Measurements from ENCODE around the gene KLHL8.

The KLHL8 gene

GRCh38 chr4:87196146-87196545, 24.3 kb downstream of the KLHL8 start:
- Histone ChIP-seq H3K4me3 (replicated peaks; ENCODE audit: insufficient read depth, low read length) (no peak overlapping the region), H3K27me3 (ENCODE audit: insufficient read depth, poor library complexity, severe bottlenecking) (no peaks in the 10 kb centered on the region), H3K27ac (replicated peaks) (no peak overlapping the region)
- TF ChIP-seq POLR2AphosphoS5 (IDR thresholded peaks at IDR 0.05; ENCODE audit: low read depth) (no peak), SPI1 (IDR thresholded peaks at IDR 0.05; ENCODE audit: borderline replicate concordance, low read depth) (no peak), CTCF (IDR thresholded peaks at IDR 0.05; ENCODE audit: insufficient read depth, low read length) (no peak), GABPA (IDR thresholded peaks at IDR 0.05; ENCODE audit: low read depth) (no peak)
- TF ChIP-seq, protein P1, sequence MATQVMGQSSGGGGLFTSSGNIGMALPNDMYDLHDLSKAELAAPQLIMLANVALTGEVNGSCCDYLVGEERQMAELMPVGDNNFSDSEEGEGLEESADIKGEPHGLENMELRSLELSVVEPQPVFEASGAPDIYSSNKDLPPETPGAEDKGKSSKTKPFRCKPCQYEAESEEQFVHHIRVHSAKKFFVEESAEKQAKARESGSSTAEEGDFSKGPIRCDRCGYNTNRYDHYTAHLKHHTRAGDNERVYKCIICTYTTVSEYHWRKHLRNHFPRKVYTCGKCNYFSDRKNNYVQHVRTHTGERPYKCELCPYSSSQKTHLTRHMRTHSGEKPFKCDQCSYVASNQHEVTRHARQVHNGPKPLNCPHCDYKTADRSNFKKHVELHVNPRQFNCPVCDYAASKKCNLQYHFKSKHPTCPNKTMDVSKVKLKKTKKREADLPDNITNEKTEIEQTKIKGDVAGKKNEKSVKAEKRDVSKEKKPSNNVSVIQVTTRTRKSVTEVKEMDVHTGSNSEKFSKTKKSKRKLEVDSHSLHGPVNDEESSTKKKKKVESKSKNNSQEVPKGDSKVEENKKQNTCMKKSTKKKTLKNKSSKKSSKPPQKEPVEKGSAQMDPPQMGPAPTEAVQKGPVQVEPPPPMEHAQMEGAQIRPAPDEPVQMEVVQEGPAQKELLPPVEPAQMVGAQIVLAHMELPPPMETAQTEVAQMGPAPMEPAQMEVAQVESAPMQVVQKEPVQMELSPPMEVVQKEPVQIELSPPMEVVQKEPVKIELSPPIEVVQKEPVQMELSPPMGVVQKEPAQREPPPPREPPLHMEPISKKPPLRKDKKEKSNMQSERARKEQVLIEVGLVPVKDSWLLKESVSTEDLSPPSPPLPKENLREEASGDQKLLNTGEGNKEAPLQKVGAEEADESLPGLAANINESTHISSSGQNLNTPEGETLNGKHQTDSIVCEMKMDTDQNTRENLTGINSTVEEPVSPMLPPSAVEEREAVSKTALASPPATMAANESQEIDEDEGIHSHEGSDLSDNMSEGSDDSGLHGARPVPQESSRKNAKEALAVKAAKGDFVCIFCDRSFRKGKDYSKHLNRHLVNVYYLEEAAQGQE (IDR thresholded peaks at IDR 0.05; ENCODE audit: insufficient replicate concordance, low read depth): no peak
- no peak for DNase-seq (ENCODE audit: low read depth in 1 of 2, low spot score in 1 of 2)

- no peak for TF ChIP-seq CTCF (IDR thresholded peaks at IDR 0.05; ENCODE audit: insufficient read depth, low read length)
- no peak for TF ChIP-seq GABPA (IDR thresholded peaks at IDR 0.05; ENCODE audit: low read depth)
- TF ChIP-seq, protein P1 (IDR thresholded peaks at IDR 0.05; ENCODE audit: insufficient replicate concordance, low read depth): no peak
- no peak for TF ChIP-seq SPI1 (IDR thresholded peaks at IDR 0.05; ENCODE audit: borderline replicate concordance, low read depth)
- TF ChIP-seq POLR2AphosphoS5 (IDR thresholded peaks at IDR 0.05; ENCODE audit: low read depth): no peak
- Histone ChIP-seq H3K27me3 (ENCODE audit: insufficient read depth, poor library complexity, severe bottlenecking) (no peaks in the 10 kb centered on the region), H3K4me3 (replicated peaks; ENCODE audit: insufficient read depth, low read length) (no peak overlapping the region), H3K27ac (replicated peaks) (no peak overlapping the region)
- DNase-seq (ENCODE audit: low read depth in 1 of 2, low spot score in 1 of 2): no peak
Measured at GRCh38 chr4:87193958-87194675, 26.3 kb downstream of the KLHL8 start.

- no peak for TF ChIP-seq POLR2AphosphoS5 (IDR thresholded peaks at IDR 0.05; ENCODE audit: low read depth)
- no peak for TF ChIP-seq GABPA (IDR thresholded peaks at IDR 0.05; ENCODE audit: low read depth)
- TF ChIP-seq, protein P1 (IDR thresholded peaks at IDR 0.05; ENCODE audit: insufficient replicate concordance, low read depth): no peak
- TF ChIP-seq SPI1 (IDR thresholded peaks at IDR 0.05; ENCODE audit: borderline replicate concordance, low read depth): no peak
- no peak for TF ChIP-seq CTCF (IDR thresholded peaks at IDR 0.05; ENCODE audit: insufficient read depth, low read length)
- H3K4me3 ChIP-seq (replicated peaks; ENCODE audit: insufficient read depth, low read length): no peak overlapping the region
- no peaks in the 10 kb centered on the region for H3K27me3 ChIP-seq (ENCODE audit: insufficient read depth, poor library complexity, severe bottlenecking)
- no peak overlapping the region for H3K27ac ChIP-seq (replicated peaks)
- DNase-seq (ENCODE audit: low read depth in 1 of 2, low spot score in 1 of 2): no peak
Measured at GRCh38 chr4:87192145-87192919, 28.1 kb downstream of the KLHL8 start.

Measured in HL-60 (cell line).